GM18873 (cell line): ENCODE results near the gene SLC24A4.

Experiments used
- ATAC-seq: cut with Tn5 transposase; IDR thresholded peaks from one replicate; pipeline ENCODE4 v1.9.1; 2021; ENCODE audit warnings: mild to moderate bottlenecking, moderate library complexity, moderate number of reproducible peaks; ENCODE audit not compliant: unreplicated experiment, low FRiP score

SLC24A4 gene

DNA sequence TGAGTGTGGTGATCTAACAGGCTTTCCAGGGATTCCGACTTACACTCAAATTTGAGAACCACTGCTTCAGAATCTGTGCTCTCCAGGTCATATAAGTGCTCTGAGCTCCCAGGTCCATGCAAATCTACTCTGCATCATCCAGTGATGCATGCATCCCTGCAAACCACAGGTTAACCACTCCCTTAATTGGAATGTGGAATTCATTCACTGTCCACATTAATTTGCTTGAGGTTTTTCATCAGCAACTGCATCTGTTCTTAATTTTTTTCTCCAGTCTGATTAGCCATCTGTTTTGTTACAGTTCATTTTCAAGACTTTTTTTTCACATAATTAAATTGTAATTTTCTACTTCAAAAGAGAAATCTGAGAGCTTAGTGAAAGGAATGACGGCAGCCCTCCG lies 147.2 kb downstream of the SLC24A4 start:
- ATAC-seq: no peak

DNA sequence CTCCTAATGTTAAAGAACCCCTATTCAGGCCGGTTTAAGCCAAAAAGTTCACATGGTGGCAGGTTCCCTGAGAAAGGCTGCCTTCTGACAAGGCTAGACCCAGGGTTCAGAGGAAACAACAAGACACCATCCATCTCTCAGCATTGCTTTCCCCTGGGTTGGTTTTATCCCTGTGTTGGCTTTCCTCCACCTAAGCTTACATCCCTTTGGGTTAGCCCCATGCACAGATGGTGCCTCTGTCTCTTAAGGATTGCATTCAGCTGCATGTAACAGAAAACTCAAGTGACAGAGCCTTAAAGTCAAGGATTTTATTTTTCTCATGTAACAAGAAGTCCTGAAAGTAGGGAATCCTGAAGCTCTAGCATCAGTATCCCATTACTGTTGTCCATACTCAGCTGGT lies 147.8 kb downstream of the SLC24A4 start:
- no peak for ATAC-seq

GRCh38 chr14:92471919-92472318 lies 149.0 kb downstream of the SLC24A4 start:
- ATAC-seq: no peak

DNA sequence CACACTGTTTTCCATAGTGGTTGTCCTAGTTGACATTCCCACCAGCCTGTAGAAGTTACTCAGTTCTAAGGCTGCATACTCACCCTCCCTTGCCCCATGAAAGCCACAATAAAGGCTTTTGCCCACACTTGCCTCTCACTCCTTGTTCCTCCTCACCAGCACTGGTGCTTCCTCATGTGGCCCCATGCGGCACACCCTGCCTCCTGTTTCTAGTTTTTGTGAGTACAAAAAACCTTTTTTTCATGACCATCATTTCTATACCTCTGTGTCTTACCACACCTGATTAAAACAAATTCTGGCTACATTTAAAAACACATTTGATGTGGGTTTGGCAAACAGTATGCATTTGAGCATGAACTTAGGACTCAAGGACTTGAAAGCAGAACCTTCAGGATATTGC lies 149.9 kb downstream of the SLC24A4 start:
- ATAC-seq: no peak

GRCh38 chr14:92473261-92473968 lies 150.4 kb downstream of the SLC24A4 start:
- ATAC-seq: no peak

DNA sequence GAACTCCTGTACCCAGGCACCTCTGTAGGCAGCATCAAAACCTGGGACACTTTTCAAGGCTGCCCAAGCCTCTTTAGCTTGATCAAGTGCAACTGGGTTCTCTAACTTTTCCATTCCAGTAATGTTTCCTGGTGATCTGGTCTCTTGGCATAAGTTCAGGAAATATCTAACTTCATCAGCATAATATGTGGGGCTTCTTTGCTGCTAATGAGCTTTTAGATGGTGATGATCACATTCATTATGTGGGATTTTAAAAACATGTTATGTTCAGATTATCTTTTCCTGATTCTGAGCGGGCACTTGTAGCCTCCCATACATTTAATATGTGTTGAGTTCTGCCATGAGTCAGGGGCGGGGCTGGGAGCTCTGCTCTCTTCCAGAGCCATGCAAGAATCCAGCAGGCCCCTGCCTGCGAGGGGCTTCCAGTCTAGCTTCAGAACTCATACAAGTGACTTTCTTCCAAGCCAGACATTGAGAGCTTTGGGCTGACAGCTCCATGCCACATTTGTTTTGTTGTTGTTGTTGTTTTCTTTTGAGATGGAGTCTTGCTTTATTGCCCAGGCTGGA lies 151.1 kb downstream of the SLC24A4 start:
- ATAC-seq: no peak

- no peak for ATAC-seq
Measured at GRCh38 chr14:92475037-92475436, 152.1 kb downstream of the SLC24A4 start.

DNA sequence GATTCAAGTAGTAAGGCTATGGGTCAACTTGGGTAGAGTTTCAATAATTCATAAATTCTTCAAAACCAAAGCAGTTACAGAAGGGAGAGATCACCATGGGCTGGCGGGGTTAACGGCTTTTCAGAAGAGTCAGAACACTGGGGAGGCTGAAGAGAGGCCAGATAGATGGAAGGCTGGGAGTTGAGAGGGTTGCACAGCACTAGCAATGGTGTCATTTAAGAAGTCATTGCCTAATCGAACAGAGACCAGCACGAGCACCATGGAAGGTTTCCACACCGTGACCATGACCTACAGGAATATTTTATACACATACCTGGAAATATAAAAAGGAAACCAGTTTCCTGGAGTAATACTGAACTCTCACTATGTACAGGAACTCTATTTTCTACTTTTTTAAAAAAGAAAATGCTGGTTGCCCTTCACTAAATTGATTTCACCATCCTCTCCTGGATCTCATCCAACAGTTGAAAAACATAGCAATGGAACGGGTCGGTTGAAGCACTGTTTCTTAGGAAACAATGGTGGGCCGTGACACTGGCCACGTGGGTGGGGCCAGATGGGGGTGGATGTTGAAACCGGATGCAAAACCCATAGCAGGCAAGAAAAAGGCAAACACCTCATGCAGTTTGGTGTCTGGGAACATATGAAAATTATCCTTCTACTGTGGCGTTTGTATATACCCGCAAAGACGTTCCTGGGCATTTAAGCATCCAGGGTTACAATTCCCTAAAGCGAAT lies 152.7 kb downstream of the SLC24A4 start:
- no peak for ATAC-seq

DNA sequence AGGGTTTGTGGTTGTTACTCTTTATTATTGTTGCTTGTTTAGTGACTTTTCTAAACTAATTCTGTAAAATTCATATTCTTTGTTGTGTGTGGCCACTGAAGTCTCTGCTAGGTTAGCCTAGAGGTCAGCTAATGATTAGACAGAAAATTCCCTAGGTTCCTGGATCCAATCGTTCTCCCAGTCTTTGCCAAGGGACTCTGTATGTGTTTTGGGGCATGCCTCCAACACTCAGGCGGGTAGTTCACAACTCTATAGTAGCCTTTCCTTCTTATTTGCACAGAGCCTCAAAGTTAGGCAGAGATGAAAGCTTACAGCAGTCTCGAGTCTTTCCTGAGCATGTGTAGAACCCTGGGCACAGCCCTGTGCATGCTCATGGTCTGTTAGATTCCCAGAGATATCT lies 157.9 kb downstream of the SLC24A4 start:
- no peak for ATAC-seq

GRCh38 chr14:92481386-92481785 lies 158.4 kb downstream of the SLC24A4 start:
- ATAC-seq: no peak

DNA sequence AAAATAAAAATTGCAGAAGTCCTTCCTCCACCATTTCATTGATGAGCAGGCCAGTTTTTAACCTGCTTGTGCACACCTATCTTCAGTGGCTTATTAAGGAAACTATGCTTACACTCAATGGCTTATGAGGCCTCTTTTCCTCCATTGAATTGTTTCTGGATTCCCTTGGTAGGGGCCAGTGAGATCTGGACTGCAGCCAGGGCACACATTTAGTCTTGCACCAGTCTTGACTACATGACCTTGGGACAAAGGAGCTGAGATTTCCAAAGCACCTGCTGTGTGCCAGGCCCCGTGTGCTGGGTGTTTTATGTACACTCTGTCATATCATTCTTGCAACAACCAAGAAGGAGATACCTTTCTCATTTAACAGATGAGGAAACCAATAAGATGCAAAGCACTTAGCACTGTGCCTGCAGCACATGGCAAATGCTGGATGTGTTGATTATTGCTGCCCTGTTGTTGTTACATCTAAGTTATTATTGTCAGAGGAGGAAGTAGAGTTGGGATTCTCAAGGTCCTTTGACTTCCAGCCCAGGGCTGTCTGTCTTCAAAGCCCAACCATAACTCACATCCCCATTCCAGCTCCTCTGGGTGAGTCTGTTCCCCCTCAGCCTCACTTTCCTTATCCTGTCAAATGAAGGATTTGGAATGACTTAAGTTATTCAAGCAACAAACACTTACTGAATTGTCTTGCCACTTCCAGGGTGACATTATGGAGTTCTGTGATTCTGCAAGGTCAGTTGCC lies 159.0 kb downstream of the SLC24A4 start:
- no peak for ATAC-seq

DNA sequence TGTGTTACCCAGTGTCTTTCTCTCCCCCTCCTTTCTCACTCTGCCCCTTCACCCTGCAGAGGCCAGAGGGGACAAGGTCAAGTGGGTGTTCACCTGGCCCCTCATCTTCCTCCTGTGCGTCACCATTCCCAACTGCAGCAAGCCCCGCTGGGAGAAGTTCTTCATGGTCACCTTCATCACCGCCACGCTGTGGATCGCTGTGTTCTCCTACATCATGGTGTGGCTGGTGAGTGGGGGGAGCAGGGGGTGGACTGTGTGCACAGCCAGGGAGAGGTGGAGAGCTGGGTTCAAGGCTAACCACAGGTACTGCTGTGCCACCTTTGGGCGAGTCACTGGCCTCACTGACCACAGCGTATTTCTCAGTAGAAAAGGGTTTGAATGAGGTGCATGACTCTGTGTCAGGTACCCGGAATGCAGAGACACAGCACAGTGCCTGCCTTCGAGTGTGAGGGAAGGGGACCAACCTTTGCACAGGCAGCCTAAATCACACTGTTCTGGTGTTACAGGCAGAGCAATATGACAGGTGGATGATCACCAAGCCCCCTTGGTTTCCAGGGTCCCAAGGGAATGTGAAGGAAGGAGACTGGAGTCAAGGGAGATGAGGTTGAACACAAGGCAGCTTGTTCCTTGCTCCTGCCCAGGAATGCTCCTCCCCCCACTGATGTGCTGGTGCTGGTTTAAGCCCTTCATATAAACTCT lies 159.8 kb downstream of the SLC24A4 start:
- ATAC-seq: no peak

GRCh38 chr14:92484132-92484823 lies 161.3 kb downstream of the SLC24A4 start:
- no peak for ATAC-seq

- ATAC-seq: no peak
Measured at GRCh38 chr14:92486881-92487280, 163.9 kb downstream of the SLC24A4 start.

- no peak for ATAC-seq
Measured at GRCh38 chr14:92487513-92488133, 164.7 kb downstream of the SLC24A4 start.

GRCh38 chr14:92489394-92490238 lies 166.7 kb downstream of the SLC24A4 start:
- ATAC-seq: no peak

- no peak for ATAC-seq
Measured at GRCh38 chr14:92490239-92490959, 167.4 kb downstream of the SLC24A4 start.

DNA sequence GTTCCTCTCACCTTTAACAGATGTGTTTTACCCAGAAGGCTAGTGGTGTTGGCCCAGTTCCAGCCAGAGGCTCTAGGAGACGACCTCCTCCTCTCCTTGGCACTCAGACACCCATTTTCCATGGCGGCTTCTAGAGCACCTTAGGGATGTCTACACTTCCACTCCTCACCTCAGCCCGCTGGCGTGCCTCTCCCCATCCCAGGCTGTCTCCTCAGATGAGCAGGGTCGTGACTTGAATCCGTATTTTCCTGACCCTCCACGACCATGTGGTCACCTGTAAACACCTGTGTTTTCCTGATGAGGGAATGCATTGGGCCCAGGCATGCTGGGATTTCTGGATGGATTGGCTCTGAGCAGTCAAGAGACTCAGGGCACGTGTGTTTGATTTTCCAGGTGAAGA lies 168.8 kb downstream of the SLC24A4 start:
- ATAC-seq: no peak
